Erythroblast (primary cell): ENCODE data around the gene NTF3.

ENCODE experiments used
- GATA1 ChIP-seq: IDR thresholded peaks from 2 replicates; pipeline ENCODE4 v1.6.1; 2011; ENCODE audit warnings: low read depth, mild to moderate bottlenecking, control low read depth, low read length, moderate library complexity
- POLR2A ChIP-seq: IDR thresholded peaks from 2 replicates; pipeline ENCODE4 v1.6.1; 2011; ENCODE audit warnings: mild to moderate bottlenecking, low read length

GRCh38 chr12:5518584-5519365, 86.9 kb downstream of the NTF3 start:
- TF ChIP-seq POLR2A (no peak), GATA1 (no peak)
